ENCODE results near the gene CD1D. TPM values are rescaled to one million over a fixed set of nuclear protein-coding genes. Genes with fewer than 3 reads are reported as not detected.

The CD1D gene
- total RNA-seq, 4 donors from 2014 or later = 0.26 to 2.0 (median 1.1) TPM

DNA sequence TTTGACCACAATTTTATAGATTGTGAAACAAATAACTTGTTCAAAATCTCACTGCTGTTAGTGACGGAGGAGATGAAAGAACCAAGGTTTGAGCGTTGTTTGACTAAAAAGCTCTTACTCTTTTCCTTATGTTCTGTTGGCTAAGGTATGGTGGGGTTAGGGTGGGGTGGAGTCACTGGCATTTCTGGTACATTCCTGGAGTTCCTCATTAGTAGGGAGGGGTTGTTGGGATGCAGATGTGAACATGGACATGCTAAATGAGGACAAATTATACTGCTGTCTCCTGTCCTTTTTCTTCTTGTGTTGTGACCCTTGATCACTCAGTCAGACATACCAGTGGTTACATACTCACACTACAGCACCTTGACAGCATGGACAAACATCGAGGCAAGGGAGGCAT lies 26.2 kb upstream of the CD1D start:
- H3K27me3 ChIP-seq = peaks cover 0 to 5% (median 0%) of the 10 kb centered on the region in 4 donors
- intact Hi-C loops (cut with DNase I) = no loop called here
- TF ChIP-seq POLR2A (IDR thresholded peaks at IDR 0.05; ENCODE audit: low read depth) (no peak), POLR2AphosphoS5 (IDR thresholded peaks at IDR 0.05) (no peak), EP300 (IDR thresholded peaks at IDR 0.05) (no peak)
- TF ChIP-seq, protein P1, sequence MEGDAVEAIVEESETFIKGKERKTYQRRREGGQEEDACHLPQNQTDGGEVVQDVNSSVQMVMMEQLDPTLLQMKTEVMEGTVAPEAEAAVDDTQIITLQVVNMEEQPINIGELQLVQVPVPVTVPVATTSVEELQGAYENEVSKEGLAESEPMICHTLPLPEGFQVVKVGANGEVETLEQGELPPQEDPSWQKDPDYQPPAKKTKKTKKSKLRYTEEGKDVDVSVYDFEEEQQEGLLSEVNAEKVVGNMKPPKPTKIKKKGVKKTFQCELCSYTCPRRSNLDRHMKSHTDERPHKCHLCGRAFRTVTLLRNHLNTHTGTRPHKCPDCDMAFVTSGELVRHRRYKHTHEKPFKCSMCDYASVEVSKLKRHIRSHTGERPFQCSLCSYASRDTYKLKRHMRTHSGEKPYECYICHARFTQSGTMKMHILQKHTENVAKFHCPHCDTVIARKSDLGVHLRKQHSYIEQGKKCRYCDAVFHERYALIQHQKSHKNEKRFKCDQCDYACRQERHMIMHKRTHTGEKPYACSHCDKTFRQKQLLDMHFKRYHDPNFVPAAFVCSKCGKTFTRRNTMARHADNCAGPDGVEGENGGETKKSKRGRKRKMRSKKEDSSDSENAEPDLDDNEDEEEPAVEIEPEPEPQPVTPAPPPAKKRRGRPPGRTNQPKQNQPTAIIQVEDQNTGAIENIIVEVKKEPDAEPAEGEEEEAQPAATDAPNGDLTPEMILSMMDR (IDR thresholded peaks at IDR 0.05) = no peak
- no peak overlapping the region for H3K4me3 ChIP-seq
- H3K27ac ChIP-seq (replicated peaks in 1 of 4) = no peak overlapping the region
- no peaks in the 10 kb centered on the region for H3K9me3 ChIP-seq
- no peak for DNase-seq (ENCODE audit: extremely low spot score)
- 82% methylated on average over 3 of the region's 3 CpGs for WGBS
- no peaks in the 10 kb centered on the region for H3K36me3 ChIP-seq
- H3K4me1 ChIP-seq = peaks cover 0 to 8% (median 5%) of the 10 kb centered on the region in 4 donors

DNA sequence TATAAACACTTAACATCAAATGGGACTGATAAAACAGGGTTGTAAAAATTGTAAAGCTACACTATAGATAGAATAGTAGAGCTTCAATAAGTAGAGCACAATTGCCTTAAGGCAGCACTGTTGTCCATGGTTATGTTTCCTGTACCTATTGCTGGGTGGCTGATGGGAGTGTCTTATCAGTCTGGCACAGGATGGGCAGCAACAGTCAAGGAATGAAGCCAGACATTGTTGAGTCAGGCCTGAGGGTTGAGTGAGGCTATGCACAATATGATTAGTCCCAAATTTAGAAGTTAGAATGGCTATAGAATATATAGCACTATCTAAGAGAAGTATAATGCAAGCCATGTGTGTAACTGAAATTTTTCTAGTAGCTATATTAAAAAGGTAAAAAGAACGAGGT lies 25.0 kb upstream of the CD1D start:
- TF ChIP-seq EP300 (IDR thresholded peaks at IDR 0.05) = no peak
- no peak for TF ChIP-seq POLR2AphosphoS5 (IDR thresholded peaks at IDR 0.05)
- TF ChIP-seq, protein P1 (IDR thresholded peaks at IDR 0.05) = no peak
- TF ChIP-seq POLR2A (IDR thresholded peaks at IDR 0.05; ENCODE audit: low read depth) = no peak
- H3K27me3 ChIP-seq = peaks cover 0 to 11% (median 0%) of the 10 kb centered on the region in 4 donors
- H3K4me1 ChIP-seq = no peaks in the 10 kb centered on the region
- H3K9me3 ChIP-seq = no peaks in the 10 kb centered on the region
- no peak overlapping the region for H3K27ac ChIP-seq (replicated peaks in 1 of 4)
- no peak overlapping the region for H3K4me3 ChIP-seq
- 83% methylated on average over 1 of the region's 1 CpG for WGBS
- intact Hi-C loops (cut with DNase I) = no loop called here
- DNase-seq (ENCODE audit: extremely low spot score) = no peak
- no peaks in the 10 kb centered on the region for H3K36me3 ChIP-seq

DNA sequence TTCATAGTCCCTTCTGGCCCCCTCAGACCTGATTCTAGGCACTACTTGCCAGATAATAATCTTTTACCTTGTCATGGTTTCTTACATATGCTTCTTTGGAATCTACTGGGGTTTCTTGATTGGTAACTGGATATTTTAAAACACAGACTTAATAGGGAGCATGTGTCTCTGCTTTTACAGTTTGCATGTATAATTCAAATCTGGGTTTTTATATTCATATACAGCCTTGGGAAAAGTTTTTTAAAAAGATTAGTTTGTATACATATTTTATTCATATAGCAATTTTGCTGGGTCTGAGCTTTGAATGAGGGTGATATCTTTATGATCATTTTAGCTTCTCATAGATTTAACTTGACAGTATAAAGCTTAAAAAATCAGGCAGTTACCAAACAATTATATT lies 21.1 kb upstream of the CD1D start:
- TF ChIP-seq POLR2A (IDR thresholded peaks at IDR 0.05; ENCODE audit: low read depth) = no peak
- TF ChIP-seq, protein P1 (IDR thresholded peaks at IDR 0.05) = no peak
- TF ChIP-seq EP300 (IDR thresholded peaks at IDR 0.05) = no peak
- no peak for TF ChIP-seq POLR2AphosphoS5 (IDR thresholded peaks at IDR 0.05)
- peaks cover 0 to 35% (median 0%) of the 10 kb centered on the region in 4 donors for H3K27me3 ChIP-seq
- DNase-seq (ENCODE audit: extremely low spot score) = no peak
- H3K36me3 ChIP-seq = no peaks in the 10 kb centered on the region
- no peaks in the 10 kb centered on the region for H3K9me3 ChIP-seq
- no peak overlapping the region for H3K4me3 ChIP-seq
- intact Hi-C loops (cut with DNase I) = no loop called here
- H3K4me1 ChIP-seq = no peaks in the 10 kb centered on the region
- no peak overlapping the region for H3K27ac ChIP-seq (replicated peaks in 1 of 4)

DNA sequence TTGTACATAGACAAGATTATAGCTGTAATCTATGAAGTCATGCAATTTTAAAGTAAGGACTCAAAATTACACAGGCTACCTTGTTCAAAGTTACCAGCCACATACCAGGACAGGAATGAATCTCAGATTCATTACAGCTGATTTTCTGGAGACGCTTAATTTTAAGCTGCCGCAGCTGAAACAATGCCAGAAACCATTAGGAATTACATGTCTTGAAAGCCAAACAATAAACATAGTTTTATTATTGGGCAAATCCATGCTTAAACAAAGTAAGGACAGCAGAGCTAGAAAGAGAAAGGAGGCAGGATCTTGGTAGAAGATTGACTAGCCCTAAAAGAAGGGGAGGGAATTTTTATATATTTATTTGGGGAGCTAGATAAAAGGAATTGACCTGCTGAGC lies 19.2 kb upstream of the CD1D start:
- Histone ChIP-seq H3K36me3 (no peaks in the 10 kb centered on the region), H3K27ac (replicated peaks in 1 of 4) (no peak overlapping the region), H3K4me3 (no peak overlapping the region), H3K9me3 (no peaks in the 10 kb centered on the region), H3K4me1 (no peaks in the 10 kb centered on the region), H3K27me3 (peaks cover 0 to 38% (median 0%) of the 10 kb centered on the region in 4 donors)
- WGBS = 68% methylated on average over 2 of the region's 2 CpGs
- DNase-seq (ENCODE audit: extremely low spot score) = no peak
- intact Hi-C loops (cut with DNase I) = no loop called here
- TF ChIP-seq POLR2A (IDR thresholded peaks at IDR 0.05; ENCODE audit: low read depth) (no peak), POLR2AphosphoS5 (IDR thresholded peaks at IDR 0.05) (no peak), EP300 (IDR thresholded peaks at IDR 0.05) (no peak)
- TF ChIP-seq, protein P1 (IDR thresholded peaks at IDR 0.05) = no peak

All from esophagus muscularis mucosa (tissue), 4 donors.